Hepatocyte (in vitro differentiated cells): ENCODE data around the gene CASP8AP2. TPM values are rescaled to one million over a fixed set of nuclear protein-coding genes. Genes with fewer than 3 reads are reported as not detected.
"Not testable (repeated sequence)": the region's sequence is repeated elsewhere in the genome, so short reads cannot be mapped to it uniquely, and the experiment has no call there.

Source experiments
- DNase-seq: peaks from one replicate; pipeline ENCODE4 v3.0.0-alpha.2; 2016; ENCODE audit warnings: low spot score
- H2AFZ ChIP-seq: fragments of 200-600 bp; sonication (generic); 2 replicates; pipeline ENCODE4 v1.6.0; 2016; ENCODE audit warnings: antibody characterized with exemption, mild to moderate bottlenecking
- H3K27ac ChIP-seq: fragments of 200-600 bp; sonication (generic); 2 replicates; pipeline ENCODE4 v1.5.1; 2016; ENCODE audit warnings: mild to moderate bottlenecking
- H3K27me3 ChIP-seq: fragments of 200-600 bp; sonication (generic); 2 replicates; pipeline ENCODE4 v1.6.1; 2016
- H3K36me3 ChIP-seq: fragments of 200-600 bp; sonication (generic); replicated peaks from 2 replicates; pipeline ENCODE4 v1.5.1; 2016; ENCODE audit warnings: low read depth; ENCODE audit not compliant: insufficient read depth
- H3K4me1 ChIP-seq: fragments of 200-600 bp; sonication (generic); 2 replicates; pipeline ENCODE4 v1.5.1; 2016; ENCODE audit warnings: mild to moderate bottlenecking, moderate library complexity; ENCODE audit not compliant: insufficient read depth
- H3K4me2 ChIP-seq: fragments of 200-600 bp; sonication (generic); 2 replicates; pipeline ENCODE4 v1.6.0; 2016
- H3K4me3 ChIP-seq: fragments of 200-600 bp; sonication (generic); 2 replicates; pipeline ENCODE4 v1.5.1; 2016; ENCODE audit warnings: mild to moderate bottlenecking
- H3K79me2 ChIP-seq: fragments of 200-600 bp; sonication (generic); 2 replicates; pipeline ENCODE4 v1.6.0; 2017; ENCODE audit warnings: mild to moderate bottlenecking
- H3K9me2 ChIP-seq: fragments of 200-600 bp; sonication (generic); replicated peaks from 2 replicates; pipeline ENCODE4 v1.6.0; 2017; ENCODE audit warnings: mild to moderate bottlenecking; ENCODE audit not compliant: insufficient read depth
- H3K9me3 ChIP-seq: fragments of 200-600 bp; sonication (generic); 2 replicates; pipeline ENCODE4 v1.5.1; 2016; ENCODE audit warnings: low read depth, mild to moderate bottlenecking
- H4K20me1 ChIP-seq: fragments of 200-600 bp; sonication (generic); 2 replicates; pipeline ENCODE4 v1.6.0; 2016; ENCODE audit warnings: mild to moderate bottlenecking; ENCODE audit not compliant: insufficient read depth, poor library complexity, severe bottlenecking
- EZH2 ChIP-seq: fragments of 200-600 bp; sonication (generic); IDR thresholded peaks from 2 replicates; pipeline ENCODE4 v1.6.1; 2016; ENCODE audit warnings: antibody characterized with exemption, mild to moderate bottlenecking, borderline replicate concordance
- EZH2phosphoT487 ChIP-seq: fragments of 200-600 bp; sonication (generic); IDR thresholded peaks from one replicate; pipeline ENCODE4 v1.6.1; 2018; ENCODE audit warnings: antibody characterized with exemption, mild to moderate bottlenecking, low read depth, moderate library complexity; ENCODE audit not compliant: unreplicated experiment, severe bottlenecking
- WGBS: methylation state at CpG from one replicate; pipeline ENCODE4 v1.1.6; 2016; ENCODE audit warnings: low lambda C conversion rate; ENCODE audit errors: missing lambda C conversion rate; 5-methylcytosine and 5-hydroxymethylcytosine counted together
- polyA plus RNA-seq: library from polyadenylated mRNA; unstranded; fragments of >200 nt; fragmentation: Nextera tagmentation; extraction: Ambion mirVana; gene quantifications from 2 replicates; pipeline ENCODE4 v1.2.1, GENCODE V29; 2016
- total RNA-seq: library from RNA; depleted of rRNA; stranded (reverse); fragments of >200 nt; gene quantifications from 2 replicates; pipeline ENCODE4 v1.2.3, GENCODE V29; 2014
- TF ChIP-seq, protein P1 (sequence below): fragments of 200-600 bp; sonication (generic); IDR thresholded peaks from 2 replicates; pipeline ENCODE4 v1.5.1; 2016; ENCODE audit warnings: antibody characterized with exemption, mild to moderate bottlenecking; ENCODE audit not compliant: poor library complexity

Gene CASP8AP2
- total and polyA plus RNA-seq, 2 experiments from 2014 or later = 8.6 to 12.0 TPM

DNA sequence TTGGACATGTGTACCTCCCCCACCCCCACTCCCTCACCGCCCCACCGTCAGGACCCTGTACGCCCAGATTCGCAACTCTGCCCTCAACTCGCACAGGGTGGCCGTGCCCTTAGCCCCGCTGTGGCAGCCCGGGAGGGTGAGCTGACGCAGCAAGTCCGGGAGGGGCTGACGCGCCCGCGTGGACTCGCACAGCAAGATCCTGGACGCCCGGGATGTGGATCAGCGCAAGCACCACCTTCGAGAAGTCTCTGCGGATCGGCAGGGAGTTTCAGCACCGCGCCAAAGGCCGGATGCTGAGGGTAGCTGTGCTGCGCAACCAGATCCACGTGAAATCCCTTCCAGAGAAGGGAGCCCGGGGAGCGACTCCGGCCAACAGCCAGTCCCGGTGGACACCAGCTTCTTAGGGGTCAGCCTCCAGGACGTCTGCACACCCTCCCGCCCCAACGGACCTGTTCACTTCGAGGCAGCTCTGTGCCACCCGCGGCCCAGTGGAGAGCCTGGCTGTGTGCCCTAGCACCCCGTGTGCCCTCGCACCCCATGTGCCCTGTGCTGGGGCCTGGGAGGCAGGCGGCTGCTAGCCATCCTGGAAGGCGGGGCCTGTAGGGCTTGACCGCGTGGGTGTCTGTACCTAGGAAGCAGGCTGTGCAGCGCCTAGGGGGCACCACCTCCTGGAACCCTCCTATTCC is 57.9 kb downstream of the CASP8AP2 start:
- H4K20me1 ChIP-seq = no peaks in the 10 kb centered on the region
- H3K79me2 ChIP-seq = no peaks in the 10 kb centered on the region
- no peak overlapping the region for H3K4me2 ChIP-seq
- TF ChIP-seq, protein P1, sequence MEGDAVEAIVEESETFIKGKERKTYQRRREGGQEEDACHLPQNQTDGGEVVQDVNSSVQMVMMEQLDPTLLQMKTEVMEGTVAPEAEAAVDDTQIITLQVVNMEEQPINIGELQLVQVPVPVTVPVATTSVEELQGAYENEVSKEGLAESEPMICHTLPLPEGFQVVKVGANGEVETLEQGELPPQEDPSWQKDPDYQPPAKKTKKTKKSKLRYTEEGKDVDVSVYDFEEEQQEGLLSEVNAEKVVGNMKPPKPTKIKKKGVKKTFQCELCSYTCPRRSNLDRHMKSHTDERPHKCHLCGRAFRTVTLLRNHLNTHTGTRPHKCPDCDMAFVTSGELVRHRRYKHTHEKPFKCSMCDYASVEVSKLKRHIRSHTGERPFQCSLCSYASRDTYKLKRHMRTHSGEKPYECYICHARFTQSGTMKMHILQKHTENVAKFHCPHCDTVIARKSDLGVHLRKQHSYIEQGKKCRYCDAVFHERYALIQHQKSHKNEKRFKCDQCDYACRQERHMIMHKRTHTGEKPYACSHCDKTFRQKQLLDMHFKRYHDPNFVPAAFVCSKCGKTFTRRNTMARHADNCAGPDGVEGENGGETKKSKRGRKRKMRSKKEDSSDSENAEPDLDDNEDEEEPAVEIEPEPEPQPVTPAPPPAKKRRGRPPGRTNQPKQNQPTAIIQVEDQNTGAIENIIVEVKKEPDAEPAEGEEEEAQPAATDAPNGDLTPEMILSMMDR = no peak
- TF ChIP-seq EZH2phosphoT487 (no peak), EZH2 (no peak)
- DNase-seq = no peak
- H2AFZ ChIP-seq = no peak overlapping the region
- no peaks in the 10 kb centered on the region for H3K9me3 ChIP-seq
- H3K4me1 ChIP-seq = peaks cover 4% of the 10 kb centered on the region
- no peak overlapping the region for H3K27ac ChIP-seq
- whole genome bisulfite sequencing = 93% methylated on average over 33 of the region's 43 CpGs
- no peaks in the 10 kb centered on the region for H3K9me2 ChIP-seq
- H3K4me3 ChIP-seq = no peak overlapping the region
- H3K27me3 ChIP-seq = no peaks in the 10 kb centered on the region
- H3K36me3 ChIP-seq = no peaks in the 10 kb centered on the region

DNA sequence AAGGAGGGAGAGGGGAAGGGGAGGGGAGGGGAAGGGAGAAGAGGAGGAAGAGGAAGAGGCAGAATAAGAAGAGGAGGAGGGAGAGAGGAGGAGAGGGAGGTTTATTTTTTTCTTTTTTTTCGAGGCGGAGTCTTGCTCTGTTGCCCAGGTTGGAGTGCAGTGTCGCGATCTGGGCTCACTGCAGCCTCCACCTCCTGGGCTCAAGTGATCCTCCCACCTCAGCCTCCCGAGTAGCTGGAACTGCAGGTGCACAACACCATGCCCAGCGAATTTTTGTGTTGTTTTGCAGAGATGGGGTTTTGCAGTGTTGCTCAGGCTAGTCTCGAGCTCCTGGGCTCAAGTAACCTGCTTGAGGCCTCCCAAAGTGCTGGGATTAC is 58.4 kb downstream of the CASP8AP2 start:
- Histone ChIP-seq H3K4me2 (no peak overlapping the region), H3K27ac (no peak overlapping the region), H3K9me3 (no peaks in the 10 kb centered on the region), H3K4me3 (no peak overlapping the region), H3K36me3 (no peaks in the 10 kb centered on the region), H3K27me3 (no peaks in the 10 kb centered on the region), H3K9me2 (no peaks in the 10 kb centered on the region), H3K79me2 (no peaks in the 10 kb centered on the region), H4K20me1 (no peaks in the 10 kb centered on the region), H2AFZ (no peak overlapping the region), H3K4me1 (peaks cover 4% of the 10 kb centered on the region)
- TF ChIP-seq, protein P1 = no peak
- TF ChIP-seq EZH2 (no peak), EZH2phosphoT487 (no peak)
- DNase-seq = no peak
- WGBS = 97% methylated on average over 7 of the region's 7 CpGs

DNA sequence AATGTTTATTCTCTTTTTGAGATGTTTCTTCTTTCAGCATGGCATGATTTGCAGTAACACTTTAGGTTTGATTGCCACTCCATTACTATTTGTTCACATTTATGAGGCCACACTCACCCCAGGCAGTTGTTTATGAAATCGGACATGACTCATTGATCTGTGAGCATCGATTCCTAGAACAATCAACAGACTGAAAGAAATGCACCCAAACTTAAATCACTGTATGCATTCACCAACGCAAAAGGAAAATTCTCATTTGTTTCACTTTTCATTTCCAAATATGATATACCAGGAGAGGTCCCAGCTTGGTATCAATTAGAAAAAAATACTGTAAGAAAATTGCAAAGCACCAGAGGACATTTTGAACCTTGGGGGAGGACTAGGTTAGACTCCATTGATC is 59.2 kb downstream of the CASP8AP2 start:
- H3K9me3 ChIP-seq = no peaks in the 10 kb centered on the region
- H4K20me1 ChIP-seq = no peaks in the 10 kb centered on the region
- WGBS = 84% methylated on average over 3 of the region's 3 CpGs
- no peaks in the 10 kb centered on the region for H3K9me2 ChIP-seq
- no peak for TF ChIP-seq EZH2phosphoT487
- TF ChIP-seq, protein P1 = no peak
- no peak for TF ChIP-seq EZH2
- no peak overlapping the region for H3K27ac ChIP-seq
- H3K4me3 ChIP-seq = no peak overlapping the region
- H3K27me3 ChIP-seq = no peaks in the 10 kb centered on the region
- no peaks in the 10 kb centered on the region for H3K79me2 ChIP-seq
- H3K36me3 ChIP-seq = no peaks in the 10 kb centered on the region
- no peak overlapping the region for H2AFZ ChIP-seq
- no peak overlapping the region for H3K4me2 ChIP-seq
- DNase-seq = no peak
- H3K4me1 ChIP-seq = peaks cover 4% of the 10 kb centered on the region

DNA sequence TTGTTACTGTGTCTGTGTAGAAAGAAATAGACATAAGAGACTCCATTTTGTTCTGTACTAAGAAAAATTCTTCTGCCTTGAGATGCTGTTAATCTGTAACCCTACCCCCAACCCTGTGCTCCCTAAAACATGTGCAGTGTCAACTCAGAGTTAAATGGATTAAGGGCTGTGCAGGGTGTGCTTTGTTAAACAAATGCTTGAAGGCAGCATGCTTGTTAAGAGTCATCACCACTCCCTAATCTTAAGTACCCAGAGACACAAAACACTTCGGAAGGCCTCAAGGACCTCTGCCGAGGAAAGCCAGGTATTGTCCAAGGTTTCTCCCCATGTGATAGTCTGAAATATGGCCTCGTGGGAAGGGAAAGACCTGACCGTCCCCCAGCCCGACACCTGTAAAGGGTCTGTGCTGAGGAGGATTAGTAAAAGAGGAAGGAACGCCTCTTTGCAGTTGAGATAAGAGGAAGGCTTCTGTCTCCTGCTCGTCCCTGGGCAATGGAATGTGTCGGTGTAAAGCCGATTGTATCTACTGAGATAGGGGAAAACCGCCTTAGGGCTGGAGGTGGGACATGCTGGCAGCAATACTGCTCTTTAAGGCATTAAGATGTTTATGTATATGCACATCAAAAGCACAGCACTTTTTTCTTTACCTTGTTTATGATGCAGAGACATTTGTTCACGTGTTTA is 61.3 kb downstream of the CASP8AP2 start:
- not testable (repeated sequence) for H3K4me3 ChIP-seq, H3K9me2 ChIP-seq, DNase-seq, H4K20me1 ChIP-seq, H3K27ac ChIP-seq, H3K9me3 ChIP-seq, H2AFZ ChIP-seq, H3K4me1 ChIP-seq, H3K79me2 ChIP-seq, H3K36me3 ChIP-seq, H3K27me3 ChIP-seq
- WGBS = 2% methylated on average over 11 of the region's 11 CpGs
- H3K4me2 ChIP-seq = peak overlapping the region; percentile 49

DNA sequence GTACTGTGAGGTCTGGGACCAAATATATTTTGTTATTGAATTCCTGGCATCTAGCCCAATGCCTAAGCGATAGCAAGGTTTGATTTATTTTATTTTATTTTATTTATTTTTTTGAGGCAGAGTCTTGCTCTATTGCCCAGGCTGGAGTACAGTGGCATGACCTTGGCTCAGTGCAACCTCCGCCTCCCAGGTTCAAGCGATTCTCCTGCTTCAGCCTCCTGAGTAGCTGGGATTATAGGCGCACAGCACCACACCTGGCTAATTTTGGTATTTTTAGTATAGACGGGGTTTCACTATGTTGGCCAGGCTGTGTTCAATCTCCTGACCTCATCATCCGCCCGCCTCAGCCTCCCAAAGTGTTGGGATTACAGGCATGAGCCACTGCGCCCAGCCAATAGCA is 62.9 kb downstream of the CASP8AP2 start:
- H3K9me3 ChIP-seq, H3K27ac ChIP-seq, H3K4me2 ChIP-seq, H3K9me2 ChIP-seq, H2AFZ ChIP-seq, H3K27me3 ChIP-seq, H3K4me1 ChIP-seq, H3K36me3 ChIP-seq, DNase-seq, H3K79me2 ChIP-seq, H4K20me1 ChIP-seq, H3K4me3 ChIP-seq: not testable (repeated sequence)
- 84% methylated on average over 8 of the region's 8 CpGs for WGBS
